Keratinocyte (primary cell): ENCODE data around the gene ADAMTSL3. TPM values are rescaled to one million over a fixed set of nuclear protein-coding genes. Genes with fewer than 3 reads are reported as not detected.

Experiments used
- DNase-seq: peaks from one replicate; pipeline ENCODE4 v3.0.0-alpha.2; 2011; ENCODE audit warnings: low read depth, missing footprints, low spot score
- FAIRE-seq: peaks from 2 replicates; lab custom pipeline; 2011; peaks lifted over from hg19 to GRCh38; lab: Jason Lieb, UNC
- H2AFZ ChIP-seq: 2 replicates; pipeline ENCODE4 v1.6.0; 2012; ENCODE audit warnings: low read length, control low read depth, inconsistent platforms; ENCODE audit not compliant: control insufficient read depth
- H3K27ac ChIP-seq: 2 replicates; pipeline ENCODE4 v1.5.1; 2011; ENCODE audit warnings: low read length; ENCODE audit not compliant: control insufficient read depth, insufficient read depth
- H3K27me3 ChIP-seq: 3 replicates; pipeline ENCODE4 v1.6.0; 2011; ENCODE audit warnings: low read length; ENCODE audit not compliant: control insufficient read depth, insufficient read depth; ENCODE audit errors: extremely low read depth
- H3K36me3 ChIP-seq, 2 experiments: 2 replicates in 1 of 2; 3 replicates in 1 of 2; pipeline ENCODE4 v1.5.1; 2011; ENCODE audit warnings: low read length in 2 of 2, mild to moderate bottlenecking in 1 of 2; ENCODE audit not compliant: control insufficient read depth in 2 of 2, insufficient read depth in 2 of 2; ENCODE audit errors: extremely low read depth in 1 of 2
- H3K4me1 ChIP-seq: 3 replicates; pipeline ENCODE4 v1.5.1; 2011; ENCODE audit warnings: low read length; ENCODE audit not compliant: control insufficient read depth, insufficient read depth; ENCODE audit errors: extremely low read depth
- H3K4me2 ChIP-seq: 3 replicates; pipeline ENCODE4 v1.6.0; 2011; ENCODE audit warnings: low read depth, low read length; ENCODE audit not compliant: control insufficient read depth, insufficient read depth; ENCODE audit errors: extremely low read depth
- H3K4me3 ChIP-seq, 3 experiments: fragments of 200-600 bp in 1 of 3; sonication (generic) in 1 of 3; 2 replicates in 2 of 3; 3 replicates in 1 of 3; pipeline ENCODE4 v1.5.1; 2011 to 2016; ENCODE audit warnings: low read length in 3 of 3, mild to moderate bottlenecking in 3 of 3, control low read depth in 2 of 3, inconsistent platforms in 1 of 3, low read depth in 1 of 3, mixed read lengths in 1 of 3, mixed run types in 1 of 3, moderate library complexity in 1 of 3; ENCODE audit not compliant: control insufficient read depth in 2 of 3, insufficient read depth in 2 of 3; ENCODE audit errors: extremely low read depth in 1 of 3
- H3K79me2 ChIP-seq: 2 replicates; pipeline ENCODE4 v1.6.0; 2012; ENCODE audit warnings: low read length; ENCODE audit not compliant: control insufficient read depth, insufficient read depth
- H3K9ac ChIP-seq: 3 replicates; pipeline ENCODE4 v1.6.0; 2011; ENCODE audit warnings: low read length; ENCODE audit not compliant: control insufficient read depth, insufficient read depth; ENCODE audit errors: extremely low read depth
- H3K9me1 ChIP-seq: 3 replicates; pipeline ENCODE4 v1.6.0; 2011; ENCODE audit warnings: low read length; ENCODE audit not compliant: control insufficient read depth, insufficient read depth; ENCODE audit errors: extremely low read depth
- H3K9me3 ChIP-seq: 2 replicates; pipeline ENCODE4 v1.5.1; 2012; ENCODE audit warnings: low read depth, low read length; ENCODE audit not compliant: control insufficient read depth
- H4K20me1 ChIP-seq: 3 replicates; pipeline ENCODE4 v1.6.0; 2011; ENCODE audit warnings: low read length; ENCODE audit not compliant: control insufficient read depth, insufficient read depth; ENCODE audit errors: extremely low read depth
- CTCF ChIP-seq, 3 experiments: IDR thresholded peaks in 1 of 3; conservative IDR thresholded peaks in 1 of 3; optimal IDR thresholded peaks in 1 of 3; 2 replicates in 2 of 3; 3 replicates in 1 of 3; pipeline versions ENCODE3 to v1.5.1; 2011; ENCODE audit warnings: low read length in 3 of 3, mild to moderate bottlenecking in 3 of 3, moderate library complexity in 2 of 3, control low read depth in 1 of 3, inconsistent platforms in 1 of 3; ENCODE audit not compliant: insufficient read depth in 2 of 3; ENCODE audit errors: extremely low read depth in 1 of 3
- EZH2 ChIP-seq: IDR thresholded peaks from one replicate; pipeline ENCODE4 v1.6.1; 2012; ENCODE audit warnings: inconsistent platforms, mild to moderate bottlenecking, low read length, moderate library complexity
- dilution Hi-C: fragments of 300-500 bp; cut with MboI; formaldehyde crosslinking; loops from one replicate; pipeline ENCODE4 v1.7.0; 2020; ENCODE audit warnings: low sequenced_read_pairs; ENCODE audit not compliant: extremely low pct_ligation_motif_present
- polyA plus RNA-seq, 5 experiments: library from polyadenylated mRNA; depleted of rRNA in 3 of 5; stranded (reverse) in 3 of 5; stranded (forward) in 1 of 5; unstranded in 1 of 5; fragments of >200 nt; gene quantifications; 1 replicate in 1 of 5; 2 replicates in 3 of 5; 3 replicates in 1 of 5; pipeline versions ENCODE4 v1.2.1 to v1.2.3, GENCODE V29; 2011 to 2012; ENCODE audit warnings: missing spikeins in 2 of 5, low read depth in 1 of 5, low replicate concordance in 1 of 5

ADAMTSL3 gene
- polyA plus RNA-seq, 1 donor (not counting 4 experiments of a cell fraction or from before 2014, with no cell fraction given) = 0.01 TPM

- no peak overlapping the region for H3K4me2 ChIP-seq
- no peaks in the 10 kb centered on the region for H3K27me3 ChIP-seq
- no peaks in the 10 kb centered on the region for H4K20me1 ChIP-seq
- H3K4me1 ChIP-seq = no peaks in the 10 kb centered on the region
- no peaks in the 10 kb centered on the region for H3K9me1 ChIP-seq
- no peak for TF ChIP-seq CTCF (optimal IDR thresholded peaks at IDR 0.05 in 1 of 3, IDR thresholded peaks at IDR 0.05 in 1 of 3, conservative IDR thresholded peaks at IDR 0.05 in 1 of 3; ENCODE audit: extremely low read depth in 1 of 3, insufficient read depth in 2 of 3, low read length in 3 of 3)
- TF ChIP-seq EZH2 = no peak
- no peaks in the 10 kb centered on the region for H3K9me3 ChIP-seq
- H3K79me2 ChIP-seq = no peaks in the 10 kb centered on the region
- FAIRE-seq = no peak
- dilution Hi-C loops = no loop called here
- no peak overlapping the region for H3K9ac ChIP-seq
- H3K4me3 ChIP-seq = no peak overlapping the region
- no peak overlapping the region for H3K27ac ChIP-seq
- DNase-seq = no peak
- H3K36me3 ChIP-seq = no peaks in the 10 kb centered on the region
- H2AFZ ChIP-seq = no peak overlapping the region
These were observed 22.4 kb upstream of the ADAMTSL3 start for GRCh38 chr15:83631534-83631933.

GRCh38 chr15:83643201-83643600, 10.7 kb upstream of the ADAMTSL3 start:
- no peak for TF ChIP-seq CTCF (optimal IDR thresholded peaks at IDR 0.05 in 1 of 3, IDR thresholded peaks at IDR 0.05 in 1 of 3, conservative IDR thresholded peaks at IDR 0.05 in 1 of 3; ENCODE audit: extremely low read depth in 1 of 3, insufficient read depth in 2 of 3, low read length in 3 of 3)
- TF ChIP-seq EZH2 = no peak
- H3K4me3 ChIP-seq = no peak overlapping the region
- H2AFZ ChIP-seq = no peak overlapping the region
- no peak overlapping the region for H3K27ac ChIP-seq
- no peak for DNase-seq
- no peaks in the 10 kb centered on the region for H3K36me3 ChIP-seq
- no peaks in the 10 kb centered on the region for H4K20me1 ChIP-seq
- no peaks in the 10 kb centered on the region for H3K4me1 ChIP-seq
- no peaks in the 10 kb centered on the region for H3K9me3 ChIP-seq
- dilution Hi-C loops = no loop called here
- no peaks in the 10 kb centered on the region for H3K9me1 ChIP-seq
- H3K4me2 ChIP-seq = no peak overlapping the region
- no peak for FAIRE-seq
- H3K9ac ChIP-seq = no peak overlapping the region
- H3K27me3 ChIP-seq = peaks cover 2% of the 10 kb centered on the region
- no peaks in the 10 kb centered on the region for H3K79me2 ChIP-seq
